Parietal lobe (tissue), 1 donor: Measurements from ENCODE around the gene HIBCH. TPM values are rescaled to one million over a fixed set of nuclear protein-coding genes. Genes with fewer than 3 reads are reported as not detected.

ENCODE experiments used
- total RNA-seq: library from RNA; depleted of rRNA; stranded (reverse); fragments of >200 nt; gene quantifications from one replicate; pipeline ENCODE4 v1.2.3, GENCODE V29; 2014

The HIBCH gene, protein sequence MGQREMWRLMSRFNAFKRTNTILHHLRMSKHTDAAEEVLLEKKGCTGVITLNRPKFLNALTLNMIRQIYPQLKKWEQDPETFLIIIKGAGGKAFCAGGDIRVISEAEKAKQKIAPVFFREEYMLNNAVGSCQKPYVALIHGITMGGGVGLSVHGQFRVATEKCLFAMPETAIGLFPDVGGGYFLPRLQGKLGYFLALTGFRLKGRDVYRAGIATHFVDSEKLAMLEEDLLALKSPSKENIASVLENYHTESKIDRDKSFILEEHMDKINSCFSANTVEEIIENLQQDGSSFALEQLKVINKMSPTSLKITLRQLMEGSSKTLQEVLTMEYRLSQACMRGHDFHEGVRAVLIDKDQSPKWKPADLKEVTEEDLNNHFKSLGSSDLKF
- 41.9 TPM for total RNA-seq

DNA sequence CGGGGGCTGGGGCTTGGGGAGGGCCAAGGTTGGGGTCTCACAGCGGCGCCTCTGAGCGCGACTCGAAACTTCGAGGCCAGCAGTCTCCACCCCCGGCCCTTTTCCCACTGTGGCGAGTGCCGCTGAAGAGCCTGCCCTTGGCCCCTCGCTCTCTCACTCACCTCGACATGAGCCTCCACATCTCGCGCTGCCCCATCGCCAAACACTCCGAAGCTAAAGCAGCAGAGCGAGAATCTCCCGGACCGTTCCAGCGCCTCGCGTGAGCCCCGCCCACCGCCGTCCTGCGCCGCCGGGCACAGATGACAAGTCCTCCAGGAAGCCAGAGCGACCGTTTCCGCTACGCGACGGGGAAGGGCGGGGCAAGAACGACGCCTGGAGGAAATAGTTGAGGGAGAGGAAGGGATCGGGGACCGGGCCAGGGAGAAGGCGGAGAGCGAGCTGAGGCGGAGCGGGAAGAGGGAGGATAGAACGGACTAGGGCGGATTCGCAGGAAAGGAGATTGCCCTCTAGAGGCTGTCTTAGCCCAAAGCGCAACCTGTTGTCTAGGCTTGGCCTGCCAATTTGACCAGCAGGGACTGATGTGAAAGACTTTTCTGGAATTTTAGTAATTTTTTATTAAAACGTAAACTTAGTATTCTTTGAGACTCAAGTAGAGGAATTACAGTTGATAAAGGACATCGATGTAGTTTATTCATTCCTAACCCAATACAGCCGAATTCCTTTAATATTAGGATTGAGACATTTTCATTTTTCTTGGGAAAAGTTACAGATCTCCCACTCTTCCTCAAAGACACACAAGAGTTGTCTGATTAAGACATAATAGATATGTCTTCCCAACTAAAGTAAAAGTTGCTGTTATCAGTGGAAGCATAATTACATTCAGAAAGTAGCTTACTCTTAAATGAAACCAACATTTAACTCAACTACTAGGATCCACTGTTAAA, at the start of gene HIBCH:
Gene HIBCH (minus strand): TSS at position 272 of the 944 bp plus-strand sequence. CDS start 76 bp downstream, at position 196.

DNA sequence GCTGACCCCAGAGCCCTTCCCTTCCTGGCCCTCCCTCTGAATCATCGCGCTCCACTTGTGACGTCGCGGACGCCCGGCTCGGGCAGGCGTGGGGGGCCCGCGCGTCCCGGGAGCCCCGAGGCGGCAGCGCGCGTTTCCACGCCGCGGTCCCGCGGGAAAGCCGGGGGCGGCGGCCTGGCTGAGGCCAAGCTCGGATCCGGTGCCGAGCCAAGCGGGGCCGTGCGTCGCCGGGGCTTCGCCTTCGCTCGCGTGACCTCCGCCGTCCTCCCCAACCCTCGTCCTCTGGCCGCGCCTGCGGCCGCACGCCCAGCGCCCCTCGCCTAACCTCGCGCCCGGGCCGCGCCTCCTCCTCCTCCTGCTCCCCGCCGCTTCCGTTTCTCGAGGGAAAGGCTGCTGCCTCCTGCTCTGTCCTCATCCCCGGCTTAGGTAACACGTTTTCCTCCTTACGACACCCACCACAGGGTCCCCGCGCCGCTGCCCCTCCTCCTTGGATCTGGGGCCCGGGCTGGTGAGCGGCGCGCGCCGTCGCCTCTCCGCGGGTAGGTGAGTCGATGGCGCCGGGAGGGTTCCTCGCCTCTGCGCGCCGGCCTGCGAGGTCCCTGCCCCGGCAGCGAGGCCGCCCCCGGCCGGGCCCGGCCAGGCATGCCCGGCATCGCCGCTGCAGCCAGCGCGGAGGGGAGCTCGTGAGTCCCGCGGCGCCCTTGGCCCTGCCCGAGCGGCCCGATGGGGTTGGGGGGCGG, 24.1 kb upstream of the HIBCH start, which contains the start of gene INPP1:
Gene INPP1 (plus strand): TSS at position 54 of the 740 bp plus-strand sequence. CDS start 16,514 bp downstream, outside the sequence.

Other genes starting within 250 kb of the HIBCH start
- gene INPP1, start 23.8 kb upstream of the HIBCH start, total RNA-seq = 24.1 TPM
- gene MFSD6, start 88.5 kb upstream of the HIBCH start, total RNA-seq = 82.6 TPM
- 5.0 TPM for gene NEMP2, start 214.9 kb upstream of the HIBCH start, total RNA-seq